HEK293 (cell line): ENCODE measurements around the gene SMTN.

Experiments used
- CTCF ChIA-PET: fragments of 350-600 bp; formaldehyde crosslinking; extraction: SDS; loops from one replicate; lab custom pipeline; 2021; ENCODE audit warnings: antibody characterized with exemption; lab: Yijun Ruan, JAX
- POLR2A ChIA-PET: fragments of 300-600 bp; formaldehyde crosslinking; extraction: SDS; loops from one replicate; lab custom pipeline; 2020; ENCODE audit warnings: antibody characterized with exemption, inconsistent platforms; lab: Yijun Ruan, JAX
- H3K27ac ChIP-seq: fragments of 200-500 bp; sonication (Bioruptor generic); 2 replicates; pipeline ENCODE4 v1.5.1; 2014; ENCODE audit warnings: low read depth, low read length, control low read depth, inconsistent platforms; ENCODE audit errors: extremely low read depth
- H3K36me3 ChIP-seq, 2 experiments: fragments of 200-500 bp in 1 of 2; sonication (Bioruptor generic) in 1 of 2; 1 replicate in 1 of 2; 2 replicates in 1 of 2; pipeline ENCODE4 v1.5.1; 2014 to 2017; ENCODE audit warnings: inconsistent platforms in 2 of 2, low read length in 2 of 2; ENCODE audit not compliant: control insufficient read depth in 2 of 2, insufficient read depth in 1 of 2
- H3K4me1 ChIP-seq: fragments of 200-500 bp; sonication (Bioruptor generic); 2 replicates; pipeline ENCODE4 v1.5.1; 2014; ENCODE audit warnings: mild to moderate bottlenecking, low read length, inconsistent platforms; ENCODE audit not compliant: control insufficient read depth, insufficient read depth
- H3K4me3 ChIP-seq: 2 replicates; pipeline ENCODE4 v1.5.1; 2011; ENCODE audit warnings: low read depth, mild to moderate bottlenecking, control low read depth, low read length, moderate library complexity
- H3K9me3 ChIP-seq: fragments of 200-500 bp; sonication (Bioruptor generic); 2 replicates; pipeline ENCODE4 v1.5.1; 2014; ENCODE audit warnings: low read depth, low read length, inconsistent platforms; ENCODE audit not compliant: control insufficient read depth, insufficient read depth
- GLI2 ChIP-seq: fragments of 450-650 bp; formaldehyde crosslinking; IDR thresholded peaks from 2 replicates; pipeline ENCODE4; 2017; ENCODE audit warnings: missing biosample characterization, missing genetic modification characterization, low read depth, borderline replicate concordance
- HIC1 ChIP-seq: fragments of 450-650 bp; formaldehyde crosslinking; IDR thresholded peaks from 2 replicates; pipeline ENCODE4 v1.5.1; 2016; ENCODE audit warnings: missing biosample characterization, missing genetic modification characterization
- KLF8 ChIP-seq: fragments of 450-650 bp; formaldehyde crosslinking; IDR thresholded peaks from 2 replicates; pipeline ENCODE4 v1.5.1; 2016; ENCODE audit warnings: missing biosample characterization, missing genetic modification characterization
- OVOL3 ChIP-seq: fragments of 450-650 bp; formaldehyde crosslinking; IDR thresholded peaks from 2 replicates; pipeline ENCODE4 v1.5.1; 2016; ENCODE audit warnings: missing biosample characterization, missing genetic modification characterization
- PATZ1 ChIP-seq: fragments of 450-650 bp; formaldehyde crosslinking; IDR thresholded peaks from 2 replicates; pipeline ENCODE4 v1.5.1; 2016; ENCODE audit warnings: missing biosample characterization, missing genetic modification characterization
- ZBTB21 ChIP-seq: fragments of 450-650 bp; formaldehyde crosslinking; IDR thresholded peaks from 2 replicates; pipeline ENCODE4 v1.5.1; 2017; ENCODE audit warnings: missing biosample characterization, missing genetic modification characterization
- ZFP3 ChIP-seq: fragments of 450-650 bp; formaldehyde crosslinking; IDR thresholded peaks from 2 replicates; pipeline ENCODE4 v1.5.1; 2016; ENCODE audit warnings: low read depth, missing biosample characterization, missing genetic modification characterization
- ZNF10 ChIP-seq: fragments of 450-650 bp; formaldehyde crosslinking; IDR thresholded peaks from 2 replicates; pipeline ENCODE4 v1.5.1; 2017; ENCODE audit warnings: missing biosample characterization, missing genetic modification characterization
- ZNF37A ChIP-seq: fragments of 450-650 bp; IDR thresholded peaks from 2 replicates; pipeline ENCODE4 v1.5.1; 2018; ENCODE audit warnings: missing biosample characterization, missing genetic modification characterization
- ZNF510 ChIP-seq: fragments of 450-650 bp; formaldehyde crosslinking; IDR thresholded peaks from 2 replicates; pipeline ENCODE4 v1.5.1; 2018; ENCODE audit warnings: mild to moderate bottlenecking, missing genetic modification characterization, missing biosample characterization; ENCODE audit not compliant: insufficient replicate concordance
- ZNF645 ChIP-seq: fragments of 450-650 bp; formaldehyde crosslinking; IDR thresholded peaks from 2 replicates; pipeline ENCODE4; 2016; ENCODE audit warnings: missing biosample characterization, missing genetic modification characterization
- ZNF660 ChIP-seq: fragments of 450-650 bp; IDR thresholded peaks from 2 replicates; pipeline ENCODE4 v1.5.1; 2018; ENCODE audit warnings: missing biosample characterization, mild to moderate bottlenecking, missing genetic modification characterization
- ZNF76 ChIP-seq: fragments of 450-650 bp; formaldehyde crosslinking; IDR thresholded peaks from 2 replicates; pipeline ENCODE4; 2016; ENCODE audit warnings: low read depth, missing biosample characterization, missing genetic modification characterization, borderline replicate concordance
- ZNF785 ChIP-seq: fragments of 450-650 bp; formaldehyde crosslinking; IDR thresholded peaks from 2 replicates; pipeline ENCODE4 v1.5.1; 2016; ENCODE audit warnings: missing biosample characterization, missing genetic modification characterization
- ZXDB ChIP-seq: fragments of 450-650 bp; formaldehyde crosslinking; IDR thresholded peaks from 2 replicates; pipeline ENCODE4 v1.5.1; 2016; ENCODE audit warnings: missing biosample characterization, missing genetic modification characterization
- TF ChIP-seq, protein P1 (sequence below): fragments of 450-650 bp; formaldehyde crosslinking; optimal IDR thresholded peaks from 2 replicates; pipeline ENCODE3; 2016; ENCODE audit warnings: missing biosample characterization, mild to moderate bottlenecking, missing genetic modification characterization
- TF ChIP-seq, protein P2 (sequence below): fragments of 450-650 bp; formaldehyde crosslinking; IDR thresholded peaks from 2 replicates; pipeline ENCODE4 v1.5.1; 2016; ENCODE audit warnings: missing biosample characterization, missing genetic modification characterization

The SMTN gene

DNA sequence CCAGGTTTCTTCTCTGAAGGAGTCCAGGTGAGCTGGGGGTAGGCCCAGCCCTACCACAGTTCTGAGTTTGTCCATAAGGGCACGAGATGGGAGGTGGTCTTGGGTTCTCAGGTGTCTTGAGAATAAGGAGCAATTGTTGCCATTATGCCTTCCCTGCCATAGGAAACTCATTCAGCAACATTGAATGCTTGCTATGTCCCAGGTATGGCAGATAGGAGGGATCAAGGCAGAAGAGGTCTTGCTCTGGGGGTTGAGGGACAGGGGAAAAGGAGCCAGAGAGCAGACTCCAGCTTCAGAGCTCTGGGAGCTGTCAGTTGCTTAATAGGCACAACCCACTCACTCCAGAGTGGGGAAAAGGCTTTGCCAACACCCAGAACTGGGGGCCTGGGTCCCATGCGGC, 22.0 kb downstream of the SMTN start:
- TF ChIP-seq ZNF645 (tag by site-specific recombination), result no peak
- no peak for TF ChIP-seq ZNF37A
- no peak for TF ChIP-seq ZBTB21 (tag by site-specific recombination)
- no peak for TF ChIP-seq ZNF10
- no peak for TF ChIP-seq ZFP3
- TF ChIP-seq, protein P1, sequence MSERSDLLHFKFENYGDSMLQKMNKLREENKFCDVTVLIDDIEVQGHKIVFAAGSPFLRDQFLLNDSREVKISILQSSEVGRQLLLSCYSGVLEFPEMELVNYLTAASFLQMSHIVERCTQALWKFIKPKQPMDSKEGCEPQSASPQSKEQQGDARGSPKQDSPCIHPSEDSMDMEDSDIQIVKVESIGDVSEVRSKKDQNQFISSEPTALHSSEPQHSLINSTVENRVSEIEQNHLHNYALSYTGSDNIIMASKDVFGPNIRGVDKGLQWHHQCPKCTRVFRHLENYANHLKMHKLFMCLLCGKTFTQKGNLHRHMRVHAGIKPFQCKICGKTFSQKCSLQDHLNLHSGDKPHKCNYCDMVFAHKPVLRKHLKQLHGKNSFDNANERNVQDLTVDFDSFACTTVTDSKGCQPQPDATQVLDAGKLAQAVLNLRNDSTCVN (tag by site-specific recombination), result no peak
- no peak for TF ChIP-seq GLI2
- no peak for TF ChIP-seq PATZ1 (tag by site-specific recombination)
- no peak for TF ChIP-seq ZNF510
- no peak for TF ChIP-seq ZXDB (tag by site-specific recombination)
- no peak for TF ChIP-seq ZNF785
- TF ChIP-seq, protein P2, sequence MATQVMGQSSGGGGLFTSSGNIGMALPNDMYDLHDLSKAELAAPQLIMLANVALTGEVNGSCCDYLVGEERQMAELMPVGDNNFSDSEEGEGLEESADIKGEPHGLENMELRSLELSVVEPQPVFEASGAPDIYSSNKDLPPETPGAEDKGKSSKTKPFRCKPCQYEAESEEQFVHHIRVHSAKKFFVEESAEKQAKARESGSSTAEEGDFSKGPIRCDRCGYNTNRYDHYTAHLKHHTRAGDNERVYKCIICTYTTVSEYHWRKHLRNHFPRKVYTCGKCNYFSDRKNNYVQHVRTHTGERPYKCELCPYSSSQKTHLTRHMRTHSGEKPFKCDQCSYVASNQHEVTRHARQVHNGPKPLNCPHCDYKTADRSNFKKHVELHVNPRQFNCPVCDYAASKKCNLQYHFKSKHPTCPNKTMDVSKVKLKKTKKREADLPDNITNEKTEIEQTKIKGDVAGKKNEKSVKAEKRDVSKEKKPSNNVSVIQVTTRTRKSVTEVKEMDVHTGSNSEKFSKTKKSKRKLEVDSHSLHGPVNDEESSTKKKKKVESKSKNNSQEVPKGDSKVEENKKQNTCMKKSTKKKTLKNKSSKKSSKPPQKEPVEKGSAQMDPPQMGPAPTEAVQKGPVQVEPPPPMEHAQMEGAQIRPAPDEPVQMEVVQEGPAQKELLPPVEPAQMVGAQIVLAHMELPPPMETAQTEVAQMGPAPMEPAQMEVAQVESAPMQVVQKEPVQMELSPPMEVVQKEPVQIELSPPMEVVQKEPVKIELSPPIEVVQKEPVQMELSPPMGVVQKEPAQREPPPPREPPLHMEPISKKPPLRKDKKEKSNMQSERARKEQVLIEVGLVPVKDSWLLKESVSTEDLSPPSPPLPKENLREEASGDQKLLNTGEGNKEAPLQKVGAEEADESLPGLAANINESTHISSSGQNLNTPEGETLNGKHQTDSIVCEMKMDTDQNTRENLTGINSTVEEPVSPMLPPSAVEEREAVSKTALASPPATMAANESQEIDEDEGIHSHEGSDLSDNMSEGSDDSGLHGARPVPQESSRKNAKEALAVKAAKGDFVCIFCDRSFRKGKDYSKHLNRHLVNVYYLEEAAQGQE (tag by site-specific recombination), result no peak
- no peak for TF ChIP-seq ZNF76 (tag by site-specific recombination)
- no peak for TF ChIP-seq HIC1 (tag by site-specific recombination)
- TF ChIP-seq OVOL3 (tag by site-specific recombination), result no peak
- no peak for TF ChIP-seq KLF8 (tag by site-specific recombination)
- no peak for TF ChIP-seq ZNF660 (tag by site-specific recombination)
- POLR2A ChIA-PET, result no interaction called here
- no peak overlapping the region for H3K27ac ChIP-seq

More for the DNA sequence above, 22.0 kb downstream of the SMTN start:
- Histone ChIP-seq H3K4me1 (peaks cover 4% of the 10 kb centered on the region; the same call in 1 of the 2 replicates), H3K4me3 (no peak overlapping the region), H3K36me3 (peaks cover 0 to 39% of the 10 kb centered on the region in 2 experiments; a peak in 1 of 3 replicates), H3K9me3 (no peaks in the 10 kb centered on the region)
- CTCF ChIA-PET, result interaction anchor here (0.6 kb wide), 1 partner anchor 917 kb away, joined by 3 read pairs; no protein-coding TSS in a partner anchor
